Measurements from ENCODE around the gene FAM13A. TPM values are rescaled to one million over a fixed set of nuclear protein-coding genes. Genes with fewer than 3 reads are reported as not detected.

The FAM13A gene
- total RNA-seq, 1 donor from 2014 or later, result 16.9 TPM

GRCh38 chr4:88757067-88757466, 299.9 kb downstream of the FAM13A start:
- no peaks in the 10 kb centered on the region for H3K9me3 ChIP-seq (replicated peaks)
- H3K27me3 ChIP-seq (ENCODE audit: low read depth), result no peaks in the 10 kb centered on the region
- peaks cover 45% of the 10 kb centered on the region for H3K4me1 ChIP-seq
- no peak overlapping the region for H3K4me3 ChIP-seq
- intact Hi-C loops (cut with micrococcal nuclease), result no loop called here
- peaks cover 11% of the 10 kb centered on the region for H3K36me3 ChIP-seq
- no peak overlapping the region for H3K27ac ChIP-seq (replicated peaks)
- DNase-seq, result no peak
- TF ChIP-seq CTCF (IDR thresholded peaks at IDR 0.05; ENCODE audit: borderline replicate concordance), result no peak

GRCh38 chr4:88756149-88756548, 300.8 kb downstream of the FAM13A start:
- no peak for DNase-seq
- Histone ChIP-seq H3K36me3 (peaks cover 19% of the 10 kb centered on the region), H3K27me3 (ENCODE audit: low read depth) (no peaks in the 10 kb centered on the region), H3K9me3 (replicated peaks) (no peaks in the 10 kb centered on the region), H3K4me1 (peaks cover 45% of the 10 kb centered on the region), H3K27ac (replicated peaks) (no peak overlapping the region), H3K4me3 (no peak overlapping the region)
- TF ChIP-seq CTCF (IDR thresholded peaks at IDR 0.05; ENCODE audit: borderline replicate concordance), result no peak
- intact Hi-C loops (cut with micrococcal nuclease), result no loop called here

- no peak overlapping the region for H3K4me3 ChIP-seq
- H3K36me3 ChIP-seq, result peaks cover 26% of the 10 kb centered on the region
- TF ChIP-seq CTCF (IDR thresholded peaks at IDR 0.05; ENCODE audit: borderline replicate concordance), result no peak
- no peaks in the 10 kb centered on the region for H3K27me3 ChIP-seq (ENCODE audit: low read depth)
- intact Hi-C loops (cut with micrococcal nuclease), result no loop called here
- no peak for DNase-seq
- H3K9me3 ChIP-seq (replicated peaks), result no peaks in the 10 kb centered on the region
- no peak overlapping the region for H3K27ac ChIP-seq (replicated peaks)
- peaks cover 45% of the 10 kb centered on the region for H3K4me1 ChIP-seq
Measured at GRCh38 chr4:88755454-88755853, 301.5 kb downstream of the FAM13A start.

GRCh38 chr4:88754796-88755195, 302.2 kb downstream of the FAM13A start:
- H3K4me3 ChIP-seq, result no peak overlapping the region
- H3K4me1 ChIP-seq, result peaks cover 42% of the 10 kb centered on the region
- no peak for TF ChIP-seq CTCF (IDR thresholded peaks at IDR 0.05; ENCODE audit: borderline replicate concordance)
- H3K36me3 ChIP-seq, result peaks cover 32% of the 10 kb centered on the region
- H3K27ac ChIP-seq (replicated peaks), result no peak overlapping the region
- intact Hi-C loops (cut with micrococcal nuclease), result no loop called here
- no peak for DNase-seq
- no peaks in the 10 kb centered on the region for H3K9me3 ChIP-seq (replicated peaks)
- H3K27me3 ChIP-seq (ENCODE audit: low read depth), result no peaks in the 10 kb centered on the region

- DNase-seq, result no peak
- Histone ChIP-seq H3K4me3 (no peak overlapping the region), H3K27ac (replicated peaks) (peak overlapping the region; percentile 18), H3K36me3 (peaks cover 41% of the 10 kb centered on the region), H3K4me1 (peaks cover 33% of the 10 kb centered on the region), H3K27me3 (ENCODE audit: low read depth) (no peaks in the 10 kb centered on the region), H3K9me3 (replicated peaks) (no peaks in the 10 kb centered on the region)
- intact Hi-C loops (cut with micrococcal nuclease), result no loop called here
- no peak for TF ChIP-seq CTCF (IDR thresholded peaks at IDR 0.05; ENCODE audit: borderline replicate concordance)
Measured at GRCh38 chr4:88753658-88754571, 303.1 kb downstream of the FAM13A start.
